Loucy (cell line): ENCODE data around the gene NIPSNAP3A.
"Not testable (repeated sequence)": the region's sequence is repeated elsewhere in the genome, so short reads cannot be mapped to it uniquely, and the experiment has no call there.

Experiments
- H2AFZ ChIP-seq: fragments of 200-600 bp; sonication (generic); 2 replicates; pipeline ENCODE4 v1.6.0; 2016; ENCODE audit warnings: antibody characterized with exemption, mild to moderate bottlenecking, low read length, moderate library complexity
- H3F3A ChIP-seq: fragments of 200-600 bp; 2 replicates; pipeline ENCODE4 v1.6.0; 2016; ENCODE audit warnings: antibody characterized with exemption, low read depth, mild to moderate bottlenecking
- H3K27me3 ChIP-seq: fragments of 200-600 bp; sonication (generic); 2 replicates; pipeline ENCODE4 v1.6.1; 2014; ENCODE audit warnings: low read length, mild to moderate bottlenecking; ENCODE audit not compliant: insufficient read depth, poor library complexity, severe bottlenecking
- H3K36me3 ChIP-seq: fragments of 200-600 bp; sonication (generic); 2 replicates; pipeline ENCODE4 v1.6.1; 2016; ENCODE audit warnings: low read length; ENCODE audit not compliant: insufficient read depth
- H3K4me1 ChIP-seq: fragments of 200-600 bp; sonication (generic); 2 replicates; pipeline ENCODE4 v1.5.1; 2014; ENCODE audit warnings: low read length, mild to moderate bottlenecking; ENCODE audit not compliant: insufficient read depth, poor library complexity, severe bottlenecking
- H3K4me2 ChIP-seq: fragments of 200-600 bp; sonication (generic); 2 replicates; pipeline ENCODE4 v1.6.0; 2014; ENCODE audit warnings: antibody characterized with exemption, low read length, low read depth, mild to moderate bottlenecking; ENCODE audit not compliant: poor library complexity, severe bottlenecking
- H3K4me3 ChIP-seq: fragments of 200-600 bp; sonication (generic); 2 replicates; pipeline ENCODE4 v1.5.1; 2014; ENCODE audit warnings: low read length, mild to moderate bottlenecking, mixed read lengths; ENCODE audit not compliant: poor library complexity, severe bottlenecking
- H3K79me2 ChIP-seq: fragments of 200-600 bp; sonication (generic); 2 replicates; pipeline ENCODE4 v1.6.1; 2014; ENCODE audit warnings: low read length; ENCODE audit not compliant: insufficient read depth
- H3K9ac ChIP-seq: fragments of 200-600 bp; sonication (generic); 2 replicates; pipeline ENCODE4 v1.6.0; 2014; ENCODE audit warnings: mild to moderate bottlenecking, low read depth, low read length, moderate library complexity; ENCODE audit not compliant: poor library complexity, severe bottlenecking
- H3K9me2 ChIP-seq: fragments of 200-600 bp; sonication (generic); replicated peaks from 2 replicates; pipeline ENCODE4 v1.6.1; 2016; ENCODE audit warnings: low read depth, low read length, mixed read lengths
- H3K9me3 ChIP-seq: fragments of 200-600 bp; sonication (generic); 2 replicates; pipeline ENCODE4 v1.6.1; 2014; ENCODE audit warnings: mild to moderate bottlenecking, antibody characterized with exemption, low read length, low read depth; ENCODE audit not compliant: insufficient read depth
- H4K20me1 ChIP-seq: fragments of 200-600 bp; sonication (generic); 2 replicates; pipeline ENCODE4 v1.6.0; 2014; ENCODE audit warnings: antibody characterized with exemption, low read length, mild to moderate bottlenecking; ENCODE audit not compliant: insufficient read depth, poor library complexity, severe bottlenecking
- CTCF ChIP-seq: fragments of 200-600 bp; sonication (generic); conservative IDR thresholded peaks from 2 replicates; pipeline ENCODE4 v1.5.1; 2014; ENCODE audit warnings: mild to moderate bottlenecking, antibody characterized with exemption, low read length
- EZH2phosphoT487 ChIP-seq: fragments of 200-600 bp; IDR thresholded peaks from 2 replicates; pipeline ENCODE4 v1.6.1; 2018; ENCODE audit warnings: antibody characterized with exemption, mild to moderate bottlenecking, moderate library complexity, borderline replicate concordance

The NIPSNAP3A gene

GRCh38 chr9:104766025-104766424, 18.5 kb downstream of the NIPSNAP3A start:
- Histone ChIP-seq H3K9me3 (no peaks in the 10 kb centered on the region), H3K9ac (no peak overlapping the region), H4K20me1 (no peaks in the 10 kb centered on the region), H3K9me2 (no peaks in the 10 kb centered on the region), H3K27me3 (peaks cover 4% of the 10 kb centered on the region), H3F3A (peaks cover 9% of the 10 kb centered on the region; the same call in 1 of the 2 replicates), H3K4me1 (no peaks in the 10 kb centered on the region), H3K4me2 (no peak overlapping the region), H3K4me3 (no peak overlapping the region), H3K79me2 (no peaks in the 10 kb centered on the region), H3K36me3 (no peaks in the 10 kb centered on the region), H2AFZ (no peak overlapping the region)
- TF ChIP-seq CTCF (no peak), EZH2phosphoT487 (no peak)

- Histone ChIP-seq H3K4me1 (peaks cover 3% of the 10 kb centered on the region), H3K9ac (no peak overlapping the region), H3K4me3 (no peak overlapping the region), H3K9me2 (no peaks in the 10 kb centered on the region), H3K27me3 (peaks cover 4% of the 10 kb centered on the region), H3K36me3 (no peaks in the 10 kb centered on the region), H3K9me3 (no peaks in the 10 kb centered on the region), H4K20me1 (no peaks in the 10 kb centered on the region), H3F3A (no peaks in the 10 kb centered on the region), H3K79me2 (no peaks in the 10 kb centered on the region), H3K4me2 (no peak overlapping the region), H2AFZ (no peak overlapping the region)
- no peak for TF ChIP-seq EZH2phosphoT487
- no peak for TF ChIP-seq CTCF
These were observed 20.0 kb downstream of the NIPSNAP3A start for GRCh38 chr9:104767507-104767906.

GRCh38 chr9:104769029-104769428, 21.5 kb downstream of the NIPSNAP3A start:
- not testable (repeated sequence) for H3K4me3 ChIP-seq, H3F3A ChIP-seq, H2AFZ ChIP-seq, H3K27me3 ChIP-seq, H3K9me2 ChIP-seq, H3K36me3 ChIP-seq, H3K9me3 ChIP-seq, H3K4me2 ChIP-seq, H4K20me1 ChIP-seq, H3K79me2 ChIP-seq, H3K4me1 ChIP-seq, H3K9ac ChIP-seq

- H3K4me3 ChIP-seq = no peak overlapping the region
- H3K9me2 ChIP-seq = no peaks in the 10 kb centered on the region
- no peak overlapping the region for H3K9ac ChIP-seq
- peaks cover 4% of the 10 kb centered on the region for H3K27me3 ChIP-seq
- peaks cover 6% of the 10 kb centered on the region for H3K4me1 ChIP-seq
- no peaks in the 10 kb centered on the region for H4K20me1 ChIP-seq
- H3K9me3 ChIP-seq = no peaks in the 10 kb centered on the region
- no peak for TF ChIP-seq CTCF
- TF ChIP-seq EZH2phosphoT487 = no peak
- no peaks in the 10 kb centered on the region for H3F3A ChIP-seq
- no peak overlapping the region for H2AFZ ChIP-seq
- H3K79me2 ChIP-seq = no peaks in the 10 kb centered on the region
- no peak overlapping the region for H3K4me2 ChIP-seq
- H3K36me3 ChIP-seq = no peaks in the 10 kb centered on the region
These were observed 22.2 kb downstream of the NIPSNAP3A start for GRCh38 chr9:104769655-104770054.
